IMR-90 (cell line): Measurements from ENCODE around the gene LMX1A. TPM values are rescaled to one million over a fixed set of nuclear protein-coding genes. Genes with fewer than 3 reads are reported as not detected.

ENCODE experiments used
- ATAC-seq: fragments of 200-7000 bp; cut with Tn5 transposase; 2 replicates; pipeline ENCODE4 v1.9.1; 2020; ENCODE audit warnings: low read depth, mild to moderate bottlenecking, moderate library complexity
- BruUV-seq: library from RNA; stranded (reverse); fragments of 400-500 nt; replicated peaks from 2 replicates; lab custom pipeline; 2021; lab: Mats Ljungman, UMichigan
- CTCF ChIA-PET: fragments of 300-600 bp; formaldehyde crosslinking; extraction: SDS; loops from one replicate; lab custom pipeline; 2021; ENCODE audit warnings: antibody characterized with exemption; lab: Yijun Ruan, JAX
- POLR2A ChIA-PET: fragments of 300-600 bp; sonication (Branson Sonifier 250); formaldehyde crosslinking; loops from one replicate; lab custom pipeline; 2022; ENCODE audit warnings: antibody characterized with exemption; ENCODE audit not compliant: unreplicated experiment; lab: Charles Lee
- DNase-seq: peaks from one replicate; pipeline ENCODE4 v3.0.0; 2013
- H2AFZ ChIP-seq: replicated peaks from 2 replicates; pipeline ENCODE3; 2013; ENCODE audit warnings: low read length, mild to moderate bottlenecking; ENCODE audit not compliant: poor library complexity
- H2AK5ac ChIP-seq: 2 replicates; pipeline ENCODE4 v1.6.1; 2013; ENCODE audit warnings: low read depth, low read length, inconsistent platforms
- H2AK9ac ChIP-seq: replicated peaks from 2 replicates; pipeline ENCODE3; 2013; ENCODE audit warnings: mild to moderate bottlenecking, low read depth, low read length, moderate library complexity; ENCODE audit not compliant: poor library complexity
- H2BK120ac ChIP-seq: 2 replicates; pipeline ENCODE4 v1.6.1; 2013; ENCODE audit warnings: low read depth, low read length, inconsistent platforms
- H2BK15ac ChIP-seq: 3 replicates; pipeline ENCODE4 v1.6.1; 2013; ENCODE audit warnings: low read depth, low read length, inconsistent platforms
- H2BK20ac ChIP-seq: 2 replicates; pipeline ENCODE4 v1.6.1; 2013; ENCODE audit warnings: low read depth, mild to moderate bottlenecking, inconsistent platforms, low read length, moderate library complexity
- H2BK5ac ChIP-seq: 2 replicates; pipeline ENCODE4 v1.6.1; 2013; ENCODE audit warnings: mild to moderate bottlenecking, low read depth, low read length, inconsistent platforms; ENCODE audit not compliant: poor library complexity, severe bottlenecking
- H3K14ac ChIP-seq: replicated peaks from 2 replicates; pipeline ENCODE4 v1.6.1; 2013; ENCODE audit warnings: low read depth, low read length, inconsistent platforms
- H3K18ac ChIP-seq: 2 replicates; pipeline ENCODE4 v1.6.1; 2013; ENCODE audit warnings: low read depth, low read length, control low read depth
- H3K23ac ChIP-seq: 2 replicates; pipeline ENCODE4 v1.6.1; 2013; ENCODE audit warnings: low read depth, low read length, inconsistent platforms
- H3K27ac ChIP-seq: 2 replicates; pipeline ENCODE4 v1.5.1; 2013; ENCODE audit warnings: mild to moderate bottlenecking, control low read depth, low read length; ENCODE audit not compliant: insufficient read depth
- H3K27me3 ChIP-seq: 2 replicates; pipeline ENCODE4 v1.6.1; 2013; ENCODE audit warnings: low read length; ENCODE audit not compliant: control insufficient read depth, insufficient read depth
- H3K36me3 ChIP-seq: 2 replicates; pipeline ENCODE4 v1.6.1; 2013; ENCODE audit warnings: low read length, mixed read lengths; ENCODE audit not compliant: control insufficient read depth, insufficient read depth
- H3K4ac ChIP-seq: 2 replicates; pipeline ENCODE4 v1.6.1; 2013; ENCODE audit warnings: low read depth, low read length, inconsistent platforms
- H3K4me1 ChIP-seq: 2 replicates; pipeline ENCODE4 v1.6.1; 2013; ENCODE audit warnings: low read length, mixed read lengths; ENCODE audit not compliant: control insufficient read depth, insufficient read depth
- H3K4me2 ChIP-seq: 2 replicates; pipeline ENCODE4 v1.6.1; 2013; ENCODE audit warnings: low read depth, mild to moderate bottlenecking, control low read depth, low read length, moderate library complexity
- H3K4me3 ChIP-seq: 2 replicates; pipeline ENCODE4 v1.5.1; 2013; ENCODE audit warnings: low read depth, mild to moderate bottlenecking, control low read depth, low read length, moderate library complexity; ENCODE audit not compliant: insufficient read depth
- H3K56ac ChIP-seq: 2 replicates; pipeline ENCODE4 v1.6.1; 2013; ENCODE audit warnings: low read length, inconsistent platforms; ENCODE audit not compliant: insufficient read depth; ENCODE audit errors: extremely low read depth
- H3K79me1 ChIP-seq, 2 experiments: 2 replicates each; pipeline ENCODE4 v1.6.1; 2013; ENCODE audit warnings: low read length in 2 of 2, inconsistent platforms in 1 of 2, low read depth in 1 of 2
- H3K9ac ChIP-seq: 2 replicates; pipeline ENCODE4 v1.6.1; 2013; ENCODE audit warnings: low read depth, low read length, control low read depth
- H3K9me1 ChIP-seq: 2 replicates; pipeline ENCODE4 v1.6.1; 2013; ENCODE audit warnings: low read length, inconsistent platforms; ENCODE audit not compliant: insufficient read depth
- H3K9me3 ChIP-seq: 2 replicates; pipeline ENCODE4 v1.6.1; 2013; ENCODE audit warnings: low read length; ENCODE audit not compliant: control insufficient read depth, insufficient read depth
- H4K20me1 ChIP-seq: 2 replicates; pipeline ENCODE4 v1.6.1; 2013; ENCODE audit warnings: low read length, inconsistent platforms; ENCODE audit not compliant: insufficient read depth
- H4K5ac ChIP-seq: 2 replicates; pipeline ENCODE4 v1.6.1; 2013; ENCODE audit warnings: mild to moderate bottlenecking, low read depth, low read length, control low read depth
- H4K8ac ChIP-seq, 2 experiments: 2 replicates each; pipeline ENCODE4 v1.6.1; 2013; ENCODE audit warnings: low read depth in 2 of 2, low read length in 2 of 2, control low read depth in 1 of 2, inconsistent platforms in 1 of 2
- H4K91ac ChIP-seq: 2 replicates; pipeline ENCODE4 v1.6.1; 2013; ENCODE audit warnings: low read depth, low read length, inconsistent platforms; ENCODE audit not compliant: insufficient read depth
- BHLHE40 ChIP-seq: fragments of 150-350 bp; IDR thresholded peaks from 2 replicates; pipeline ENCODE4 v1.6.1; 2016; ENCODE audit warnings: mild to moderate bottlenecking, low read depth, low read length
- CEBPB ChIP-seq: IDR thresholded peaks from 2 replicates; pipeline ENCODE4 v1.6.1; 2012; ENCODE audit warnings: low read depth, low read length, improper control_type of control experiment
- CHD1 ChIP-seq: IDR thresholded peaks from 2 replicates; pipeline ENCODE4 v1.6.1; 2012; ENCODE audit warnings: low read depth, low read length, improper control_type of control experiment
- FOS ChIP-seq: fragments of 150-350 bp; IDR thresholded peaks from 2 replicates; pipeline ENCODE4 v1.6.1; 2016; ENCODE audit warnings: low read depth, low read length
- MAFK ChIP-seq: IDR thresholded peaks from 2 replicates; pipeline ENCODE4 v1.6.1; 2012; ENCODE audit warnings: low read depth, low read length, improper control_type of control experiment
- MXI1 ChIP-seq: IDR thresholded peaks from 2 replicates; pipeline ENCODE4 v1.6.1; 2012; ENCODE audit warnings: low read depth, mild to moderate bottlenecking, low read length, moderate library complexity, borderline replicate concordance
- NFE2L2 ChIP-seq: fragments of 150-350 bp; IDR thresholded peaks from 2 replicates; pipeline ENCODE4 v1.6.1; 2016; ENCODE audit warnings: low read depth, mild to moderate bottlenecking, low read length
- POLR2A ChIP-seq: IDR thresholded peaks from 2 replicates; pipeline ENCODE4 v1.6.1; 2012; ENCODE audit warnings: mild to moderate bottlenecking, low read depth, low read length
- RAD21 ChIP-seq: IDR thresholded peaks from 2 replicates; pipeline ENCODE4 v1.6.1; 2012; ENCODE audit warnings: low read length, improper control_type of control experiment
- RCOR1 ChIP-seq: IDR thresholded peaks from 2 replicates; pipeline ENCODE4 v1.6.1; 2012; ENCODE audit warnings: mild to moderate bottlenecking, low read length, improper control_type of control experiment; ENCODE audit not compliant: insufficient replicate concordance
- RFX5 ChIP-seq: IDR thresholded peaks from 2 replicates; pipeline ENCODE4 v1.8.0; 2012; ENCODE audit warnings: low read depth, mild to moderate bottlenecking, low read length, moderate library complexity
- SMC3 ChIP-seq: fragments of 150-350 bp; IDR thresholded peaks from 2 replicates; pipeline ENCODE4 v1.6.1; 2016; ENCODE audit warnings: low read depth, mild to moderate bottlenecking, antibody characterized with exemption, low read length, moderate library complexity
- WGBS, 2 experiments: methylation state at CpG; one replicate each; pipeline versions ENCODE4 v1.1.5 to v1.1.7; 2013; ENCODE audit warnings: missing lambda C conversion rate in 2 of 2; ENCODE audit not compliant: insufficient read length in 1 of 2; ENCODE audit errors: extremely low coverage in 2 of 2; 5-methylcytosine and 5-hydroxymethylcytosine counted together
- dilution Hi-C: fragments of 300-500 bp; cut with HindIII; formaldehyde crosslinking; loops from one replicate; pipeline ENCODE4 v1.14.3; 2018; ENCODE audit warnings: low sequenced_read_pairs; ENCODE audit not compliant: unreplicated experiment
- in situ Hi-C: fragments of 300-500 bp; cut with MboI; formaldehyde crosslinking; loops from 3 replicates; pipeline ENCODE4 v1.14.3; 2019; ENCODE audit warnings: low sequenced_read_pairs, inconsistent platforms, mixed read lengths
- intact Hi-C: fragments of 100-400 bp; cut with micrococcal nuclease; formaldehyde crosslinking; loops from 2 replicates; pipeline ENCODE4 v1.10.0; 2022
- polyA plus RNA-seq, 3 experiments: library from polyadenylated mRNA; depleted of rRNA; stranded (reverse); fragments of >200 nt; gene quantifications; 2 replicates each; pipeline ENCODE4 v1.2.3, GENCODE V29; 2012; ENCODE audit warnings: low replicate concordance in 1 of 3
- total RNA-seq: library from RNA; depleted of rRNA; stranded (reverse); fragments of >200 nt; gene quantifications from 2 replicates; pipeline ENCODE4 v1.2.3, GENCODE V29; 2012
- TF ChIP-seq, protein P1 (sequence below): fragments of 150-350 bp; IDR thresholded peaks from 2 replicates; pipeline ENCODE4 v1.6.1; 2016; ENCODE audit warnings: low read depth, mild to moderate bottlenecking, low read length, moderate library complexity, borderline replicate concordance
- TF ChIP-seq, protein P2 (sequence below): conservative IDR thresholded peaks from 2 replicates; pipeline ENCODE4 v1.5.1; 2012; ENCODE audit warnings: mild to moderate bottlenecking, low read depth, low read length, improper control_type of control experiment

The LMX1A gene
- total and polyA plus RNA-seq, 2 of the 4 experiments (the other 2 are of a cell fraction): not detected

DNA sequence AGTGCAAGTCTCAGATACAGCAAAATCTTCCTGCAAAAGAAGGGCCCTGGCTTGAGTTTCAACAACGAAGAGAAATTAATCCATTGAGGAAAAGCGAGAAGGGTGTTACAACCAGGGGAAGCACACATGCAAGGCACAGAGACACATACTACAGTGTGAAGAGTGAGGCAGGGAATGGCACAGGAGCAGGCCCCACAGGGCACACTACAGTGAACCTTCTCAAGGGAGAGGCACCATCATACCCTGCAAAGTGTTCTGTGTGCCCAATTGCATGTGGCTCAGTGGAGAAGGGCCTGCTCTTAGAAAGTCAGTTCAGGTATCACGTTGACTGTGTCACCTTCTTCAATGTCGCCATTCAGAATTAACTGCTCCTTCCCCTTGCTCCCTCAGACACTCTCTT is 60.3 kb downstream of the LMX1A start:
- ATAC-seq (no peak), DNase-seq (no peak)
- H3K27ac ChIP-seq: no peak overlapping the region
- H3K18ac ChIP-seq: no peak overlapping the region
- H3K23ac ChIP-seq: no peak overlapping the region
- WGBS, 2 experiments: 5% methylated on average over 3 of the region's 4 CpGs; no CpG with 5 or more reads in 1 of the 2 experiments
- H2BK15ac ChIP-seq: no peak overlapping the region
- no peaks in the 10 kb centered on the region for H4K20me1 ChIP-seq
- H3K14ac ChIP-seq: no peak overlapping the region
- no peak overlapping the region for H3K56ac ChIP-seq
- H2AK5ac ChIP-seq: no peak overlapping the region
- H2BK5ac ChIP-seq: no peak overlapping the region
- in situ Hi-C loops (no loop called here), intact Hi-C loops (no loop called here), dilution Hi-C loops (no loop called here)
- no peaks in the 10 kb centered on the region for H3K4me1 ChIP-seq
- H3K4me3 ChIP-seq: no peak overlapping the region
- H2AFZ ChIP-seq: no peak overlapping the region
- H2BK20ac ChIP-seq: no peak overlapping the region
- no peaks in the 10 kb centered on the region for H3K27me3 ChIP-seq
- H3K4me2 ChIP-seq: no peak overlapping the region
- no peaks in the 10 kb centered on the region for H3K79me1 ChIP-seq
- H2BK120ac ChIP-seq: no peak overlapping the region
- H3K9me3 ChIP-seq: no peaks in the 10 kb centered on the region
- no peak overlapping the region for H4K5ac ChIP-seq
- no peak for TF ChIP-seq RCOR1
- no peak for TF ChIP-seq POLR2A
- TF ChIP-seq BHLHE40: no peak
- no peak for TF ChIP-seq CEBPB
- no peak for TF ChIP-seq MAFK
- TF ChIP-seq SMC3: no peak
- no peak for TF ChIP-seq NFE2L2
- no peak for TF ChIP-seq FOS
- TF ChIP-seq, protein P1, sequence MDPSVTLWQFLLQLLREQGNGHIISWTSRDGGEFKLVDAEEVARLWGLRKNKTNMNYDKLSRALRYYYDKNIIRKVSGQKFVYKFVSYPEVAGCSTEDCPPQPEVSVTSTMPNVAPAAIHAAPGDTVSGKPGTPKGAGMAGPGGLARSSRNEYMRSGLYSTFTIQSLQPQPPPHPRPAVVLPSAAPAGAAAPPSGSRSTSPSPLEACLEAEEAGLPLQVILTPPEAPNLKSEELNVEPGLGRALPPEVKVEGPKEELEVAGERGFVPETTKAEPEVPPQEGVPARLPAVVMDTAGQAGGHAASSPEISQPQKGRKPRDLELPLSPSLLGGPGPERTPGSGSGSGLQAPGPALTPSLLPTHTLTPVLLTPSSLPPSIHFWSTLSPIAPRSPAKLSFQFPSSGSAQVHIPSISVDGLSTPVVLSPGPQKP: no peak
- no peak for TF ChIP-seq RFX5
- TF ChIP-seq MXI1: no peak
- TF ChIP-seq CHD1: no peak
- no peak for TF ChIP-seq RAD21
- TF ChIP-seq, protein P2, sequence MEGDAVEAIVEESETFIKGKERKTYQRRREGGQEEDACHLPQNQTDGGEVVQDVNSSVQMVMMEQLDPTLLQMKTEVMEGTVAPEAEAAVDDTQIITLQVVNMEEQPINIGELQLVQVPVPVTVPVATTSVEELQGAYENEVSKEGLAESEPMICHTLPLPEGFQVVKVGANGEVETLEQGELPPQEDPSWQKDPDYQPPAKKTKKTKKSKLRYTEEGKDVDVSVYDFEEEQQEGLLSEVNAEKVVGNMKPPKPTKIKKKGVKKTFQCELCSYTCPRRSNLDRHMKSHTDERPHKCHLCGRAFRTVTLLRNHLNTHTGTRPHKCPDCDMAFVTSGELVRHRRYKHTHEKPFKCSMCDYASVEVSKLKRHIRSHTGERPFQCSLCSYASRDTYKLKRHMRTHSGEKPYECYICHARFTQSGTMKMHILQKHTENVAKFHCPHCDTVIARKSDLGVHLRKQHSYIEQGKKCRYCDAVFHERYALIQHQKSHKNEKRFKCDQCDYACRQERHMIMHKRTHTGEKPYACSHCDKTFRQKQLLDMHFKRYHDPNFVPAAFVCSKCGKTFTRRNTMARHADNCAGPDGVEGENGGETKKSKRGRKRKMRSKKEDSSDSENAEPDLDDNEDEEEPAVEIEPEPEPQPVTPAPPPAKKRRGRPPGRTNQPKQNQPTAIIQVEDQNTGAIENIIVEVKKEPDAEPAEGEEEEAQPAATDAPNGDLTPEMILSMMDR: no peak
- POLR2A ChIA-PET: no interaction called here
- no peak overlapping the region for H3K4ac ChIP-seq
- no peak overlapping the region for H4K8ac ChIP-seq
- no TSS peak for BruUV-seq
- no peak overlapping the region for H4K91ac ChIP-seq
- no peaks in the 10 kb centered on the region for H3K9me1 ChIP-seq
- no peak overlapping the region for H3K9ac ChIP-seq
- H2AK9ac ChIP-seq: no peak overlapping the region
- CTCF ChIA-PET: no interaction called here
- H3K36me3 ChIP-seq: no peaks in the 10 kb centered on the region
